Measurements from ENCODE around the gene CRTC2.

The CRTC2 gene

GRCh38 chr1:153941826-153942725 is 16.3 kb downstream of the CRTC2 start:
- no peaks in the 10 kb centered on the region for H3K27me3 ChIP-seq (ENCODE audit: insufficient read depth, low read length, poor library complexity)
- H3K4me3 ChIP-seq (ENCODE audit: low read depth in 1 of 2, low read length in 2 of 2), result no peak overlapping the region
- no peak overlapping the region for H3K4me2 ChIP-seq (ENCODE audit: insufficient read depth, low read length)
- no peak for ATAC-seq (ENCODE audit: insufficient read depth, low read depth)
- no peaks in the 10 kb centered on the region for H3K9me3 ChIP-seq (ENCODE audit: insufficient read depth, low read length, severe bottlenecking)
- TF ChIP-seq EZH2 (IDR thresholded peaks at IDR 0.05; ENCODE audit: borderline replicate concordance, low read depth, low read length, severe bottlenecking), result no peak
- H4K20me1 ChIP-seq (ENCODE audit: insufficient read depth, low read length), result peaks cover 14% of the 10 kb centered on the region
- H3K9ac ChIP-seq (ENCODE audit: low read depth, low read length), result no peak overlapping the region
- no peak overlapping the region for H3K27ac ChIP-seq (ENCODE audit: low read length)
- peaks cover 67% of the 10 kb centered on the region for H3K36me3 ChIP-seq (ENCODE audit: insufficient read depth, low read length)
- H3K79me2 ChIP-seq (ENCODE audit: insufficient read depth, low read length), result peaks cover 36% of the 10 kb centered on the region
- H2AFZ ChIP-seq (ENCODE audit: low read depth, low read length), result no peak overlapping the region
- DNase-seq, result no peak
- peaks cover 25% of the 10 kb centered on the region for H3K4me1 ChIP-seq (ENCODE audit: insufficient read depth, low read length)

GRCh38 chr1:153940756-153941155 is 17.7 kb downstream of the CRTC2 start:
- H3K4me3 ChIP-seq (ENCODE audit: low read depth in 1 of 2, low read length in 2 of 2), result no peak overlapping the region
- ATAC-seq (ENCODE audit: insufficient read depth, low read depth) (no peak), DNase-seq (no peak)
- no peaks in the 10 kb centered on the region for H3K27me3 ChIP-seq (ENCODE audit: insufficient read depth, low read length, poor library complexity)
- H3K9me3 ChIP-seq (ENCODE audit: insufficient read depth, low read length, severe bottlenecking), result no peaks in the 10 kb centered on the region
- peaks cover 20% of the 10 kb centered on the region for H3K4me1 ChIP-seq (ENCODE audit: insufficient read depth, low read length)
- no peak overlapping the region for H3K9ac ChIP-seq (ENCODE audit: low read depth, low read length)
- H3K27ac ChIP-seq (ENCODE audit: low read length), result no peak overlapping the region
- H3K4me2 ChIP-seq (ENCODE audit: insufficient read depth, low read length), result no peak overlapping the region
- no peak for TF ChIP-seq EZH2 (IDR thresholded peaks at IDR 0.05; ENCODE audit: borderline replicate concordance, low read depth, low read length, severe bottlenecking)
- no peak for TF ChIP-seq CTCF (IDR thresholded peaks at IDR 0.05; ENCODE audit: borderline replicate concordance, extremely low read depth, low read length, poor library complexity, severe bottlenecking)
- peaks cover 79% of the 10 kb centered on the region for H3K36me3 ChIP-seq (ENCODE audit: insufficient read depth, low read length)
- peaks cover 14% of the 10 kb centered on the region for H4K20me1 ChIP-seq (ENCODE audit: insufficient read depth, low read length)
- H3K79me2 ChIP-seq (ENCODE audit: insufficient read depth, low read length), result peaks cover 29% of the 10 kb centered on the region
- no peak overlapping the region for H2AFZ ChIP-seq (ENCODE audit: low read depth, low read length)

GRCh38 chr1:153939476-153939875 is 18.9 kb downstream of the CRTC2 start:
- H3K9ac ChIP-seq (ENCODE audit: low read depth, low read length), result no peak overlapping the region
- ATAC-seq (ENCODE audit: insufficient read depth, low read depth), result no peak

More at GRCh38 chr1:153939476-153939875, 18.9 kb downstream of the CRTC2 start:
- Histone ChIP-seq H3K36me3 (ENCODE audit: insufficient read depth, low read length) (peaks cover 88% of the 10 kb centered on the region), H3K9me3 (ENCODE audit: insufficient read depth, low read length, severe bottlenecking) (no peaks in the 10 kb centered on the region), H3K27me3 (ENCODE audit: insufficient read depth, low read length, poor library complexity) (no peaks in the 10 kb centered on the region), H3K4me3 (ENCODE audit: low read depth in 1 of 2, low read length in 2 of 2) (no peak overlapping the region), H4K20me1 (ENCODE audit: insufficient read depth, low read length) (peaks cover 10% of the 10 kb centered on the region), H2AFZ (ENCODE audit: low read depth, low read length) (no peak overlapping the region), H3K27ac (ENCODE audit: low read length) (no peak overlapping the region), H3K79me2 (ENCODE audit: insufficient read depth, low read length) (peaks cover 17% of the 10 kb centered on the region), H3K4me2 (ENCODE audit: insufficient read depth, low read length) (no peak overlapping the region), H3K4me1 (ENCODE audit: insufficient read depth, low read length) (peaks cover 8% of the 10 kb centered on the region)
- TF ChIP-seq EZH2 (IDR thresholded peaks at IDR 0.05; ENCODE audit: borderline replicate concordance, low read depth, low read length, severe bottlenecking) (no peak), CTCF (IDR thresholded peaks at IDR 0.05; ENCODE audit: borderline replicate concordance, extremely low read depth, low read length, poor library complexity, severe bottlenecking) (no peak)
- DNase-seq, result no peak
